MV-4-11 (cell line): ENCODE measurements around the gene KCNH4.
A peak's percentile ranks its signal among the peaks of the same experiment; 100 is the strongest.
"Not testable (repeated sequence)": the region's sequence is repeated elsewhere in the genome, so short reads cannot be mapped to it uniquely, and the experiment has no call there.

Experiments used
- DNase-seq: peaks from one replicate; lab custom pipeline; 2025; lab: John Stamatoyannopoulos, UW

The KCNH4 gene

GRCh38 chr17:42178817-42179216, 2.1 kb downstream of the KCNH4 start:
- no peak for DNase-seq

GRCh38 chr17:42177684-42178083, 3.3 kb downstream of the KCNH4 start:
- DNase-seq: no peak

GRCh38 chr17:42174126-42174783, 6.7 kb downstream of the KCNH4 start:
- DNase-seq: no peak

GRCh38 chr17:42171831-42172230, 9.1 kb downstream of the KCNH4 start:
- DNase-seq: no peak

GRCh38 chr17:42169351-42169750, 11.6 kb downstream of the KCNH4 start:
- DNase-seq: no peak

GRCh38 chr17:42167807-42168206, 13.1 kb downstream of the KCNH4 start:
- peak; percentile 78 for DNase-seq

- no peak for DNase-seq
Measured at GRCh38 chr17:42166196-42166763, 14.7 kb downstream of the KCNH4 start.

- DNase-seq: no peak
Measured at GRCh38 chr17:42165751-42166150, 15.2 kb downstream of the KCNH4 start.

- DNase-seq: no peak
Measured at GRCh38 chr17:42163696-42164407, 17.1 kb downstream of the KCNH4 start.

- no peak for DNase-seq
Measured at GRCh38 chr17:42163113-42163512, 17.8 kb downstream of the KCNH4 start.

GRCh38 chr17:42160531-42160910, 20.4 kb downstream of the KCNH4 start:
- DNase-seq: no peak

GRCh38 chr17:42159796-42160530, 21.0 kb downstream of the KCNH4 start:
- DNase-seq: no peak

GRCh38 chr17:42155614-42156045, 25.3 kb downstream of the KCNH4 start:
- DNase-seq: no peak

- peak; percentile 65 for DNase-seq
Measured at GRCh38 chr17:42153919-42154742, 26.8 kb downstream of the KCNH4 start.

GRCh38 chr17:42146911-42147607, 33.9 kb downstream of the KCNH4 start:
- no peak for DNase-seq

- not testable (repeated sequence) for DNase-seq
Measured at GRCh38 chr17:42143138-42143537, 37.8 kb downstream of the KCNH4 start.

- DNase-seq: peak; percentile 50
Measured at GRCh38 chr17:42142371-42142896, 38.5 kb downstream of the KCNH4 start.

GRCh38 chr17:42141382-42141781, 39.6 kb downstream of the KCNH4 start:
- peak; percentile 48 for DNase-seq

- not testable (repeated sequence) for DNase-seq
Measured at GRCh38 chr17:42140690-42141089, 40.3 kb downstream of the KCNH4 start.

- DNase-seq: no peak
Measured at GRCh38 chr17:42138749-42139492, 42.0 kb downstream of the KCNH4 start.
